Measurements from ENCODE around the gene AP3S2. TPM values are rescaled to one million over a fixed set of nuclear protein-coding genes. Genes with fewer than 3 reads are reported as not detected.

The AP3S2 gene
- total and polyA plus RNA-seq, 2 experiments from 2014 or later, result 9.4 to 93.3 TPM

DNA sequence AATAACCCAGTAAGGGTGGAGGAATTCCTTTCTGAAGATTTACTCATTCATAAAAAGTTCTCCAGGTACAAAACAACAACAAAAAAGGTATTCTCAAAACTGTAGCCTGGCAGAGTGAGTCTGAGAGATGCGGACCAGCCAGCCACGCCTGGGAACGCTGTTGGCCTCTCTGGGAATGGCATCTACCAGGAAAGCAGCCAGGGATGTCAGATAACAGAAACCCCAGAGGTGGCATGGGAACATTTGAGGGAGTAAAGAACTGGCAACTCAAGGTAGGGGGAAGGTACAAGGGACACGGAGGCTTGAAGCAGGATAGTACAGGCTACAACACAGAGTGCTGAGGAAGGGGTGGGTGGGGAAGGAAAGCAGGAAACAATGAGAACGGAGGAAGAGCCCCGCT lies 7.1 kb upstream of the AP3S2 start:
- Mint-ChIP-seq H3K27ac (no peak overlapping the region), H3K27me3 (ENCODE audit: insufficient read depth, low read depth, poor library complexity) (peaks cover 10% of the 10 kb centered on the region)
- H3K4me2 ChIP-seq, result no peak overlapping the region

DNA sequence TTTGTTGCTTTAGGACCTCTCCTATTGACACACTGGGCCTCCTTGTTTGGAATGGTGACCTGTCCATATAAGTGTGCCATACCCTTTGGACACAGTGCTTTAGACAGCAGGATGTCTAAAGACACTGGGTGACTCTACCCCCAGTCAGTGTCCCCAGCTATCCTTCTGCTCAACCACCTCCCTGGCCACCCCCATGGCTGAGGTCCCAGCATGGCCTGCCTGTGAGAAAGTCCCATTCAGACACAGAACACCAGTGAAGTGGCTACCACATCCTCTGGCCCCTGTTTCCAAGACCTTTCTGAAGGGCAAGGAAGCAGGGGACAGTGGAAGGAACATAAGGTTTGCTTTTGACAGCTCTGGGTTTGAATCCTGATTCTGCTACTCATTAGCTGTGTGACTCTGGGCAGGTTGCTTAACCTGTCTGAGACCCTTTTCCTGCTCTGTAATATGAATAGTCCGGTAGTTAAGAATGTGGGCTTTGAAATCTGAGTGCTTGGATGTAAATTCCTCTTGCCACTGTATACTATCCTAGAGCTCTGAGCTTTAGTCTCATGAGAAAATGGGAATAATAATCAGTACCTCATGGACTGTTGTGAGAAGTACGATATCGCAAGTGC lies 6.3 kb upstream of the AP3S2 start:
- TF ChIP-seq, protein P1, sequence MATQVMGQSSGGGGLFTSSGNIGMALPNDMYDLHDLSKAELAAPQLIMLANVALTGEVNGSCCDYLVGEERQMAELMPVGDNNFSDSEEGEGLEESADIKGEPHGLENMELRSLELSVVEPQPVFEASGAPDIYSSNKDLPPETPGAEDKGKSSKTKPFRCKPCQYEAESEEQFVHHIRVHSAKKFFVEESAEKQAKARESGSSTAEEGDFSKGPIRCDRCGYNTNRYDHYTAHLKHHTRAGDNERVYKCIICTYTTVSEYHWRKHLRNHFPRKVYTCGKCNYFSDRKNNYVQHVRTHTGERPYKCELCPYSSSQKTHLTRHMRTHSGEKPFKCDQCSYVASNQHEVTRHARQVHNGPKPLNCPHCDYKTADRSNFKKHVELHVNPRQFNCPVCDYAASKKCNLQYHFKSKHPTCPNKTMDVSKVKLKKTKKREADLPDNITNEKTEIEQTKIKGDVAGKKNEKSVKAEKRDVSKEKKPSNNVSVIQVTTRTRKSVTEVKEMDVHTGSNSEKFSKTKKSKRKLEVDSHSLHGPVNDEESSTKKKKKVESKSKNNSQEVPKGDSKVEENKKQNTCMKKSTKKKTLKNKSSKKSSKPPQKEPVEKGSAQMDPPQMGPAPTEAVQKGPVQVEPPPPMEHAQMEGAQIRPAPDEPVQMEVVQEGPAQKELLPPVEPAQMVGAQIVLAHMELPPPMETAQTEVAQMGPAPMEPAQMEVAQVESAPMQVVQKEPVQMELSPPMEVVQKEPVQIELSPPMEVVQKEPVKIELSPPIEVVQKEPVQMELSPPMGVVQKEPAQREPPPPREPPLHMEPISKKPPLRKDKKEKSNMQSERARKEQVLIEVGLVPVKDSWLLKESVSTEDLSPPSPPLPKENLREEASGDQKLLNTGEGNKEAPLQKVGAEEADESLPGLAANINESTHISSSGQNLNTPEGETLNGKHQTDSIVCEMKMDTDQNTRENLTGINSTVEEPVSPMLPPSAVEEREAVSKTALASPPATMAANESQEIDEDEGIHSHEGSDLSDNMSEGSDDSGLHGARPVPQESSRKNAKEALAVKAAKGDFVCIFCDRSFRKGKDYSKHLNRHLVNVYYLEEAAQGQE (IDR thresholded peaks at IDR 0.05; ENCODE audit: unreplicated experiment), result no peak
- TF ChIP-seq NANOG (IDR thresholded peaks at IDR 0.05; ENCODE audit: borderline replicate concordance), result no peak
- TF ChIP-seq JUNB (IDR thresholded peaks at IDR 0.05; ENCODE audit: unreplicated experiment), result no peak
- Histone ChIP-seq H3K79me2 (replicated peaks; ENCODE audit: insufficient read depth) (no peaks in the 10 kb centered on the region), H3K4me3 (no peak overlapping the region), H3K4me1 (ENCODE audit: insufficient read depth) (no peaks in the 10 kb centered on the region), H3F3A (replicated peaks; ENCODE audit: low read depth) (no peaks in the 10 kb centered on the region), H3K9me2 (ENCODE audit: insufficient read depth) (no peaks in the 10 kb centered on the region), H4K20me1 (replicated peaks; ENCODE audit: insufficient read depth) (no peaks in the 10 kb centered on the region), H3K36me3 (ENCODE audit: insufficient read depth) (no peaks in the 10 kb centered on the region), H3K27ac (ENCODE audit: low read depth) (no peak overlapping the region), H3K27me3 (ENCODE audit: insufficient read depth) (no peaks in the 10 kb centered on the region), H2AFZ (no peak overlapping the region), H3K4me2 (no peak overlapping the region)
- H3K4me3 Mint-ChIP-seq, result no peak overlapping the region
- no peak overlapping the region for H3K27ac Mint-ChIP-seq
- peaks cover 6% of the 10 kb centered on the region; the same call in 2 of the 3 replicates for H3K4me1 Mint-ChIP-seq
- peaks cover 9% of the 10 kb centered on the region for H3K27me3 Mint-ChIP-seq (ENCODE audit: insufficient read depth, low read depth, poor library complexity)
- no peak for DNase-seq (ENCODE audit: low spot score)
- no peaks in the 10 kb centered on the region for H3K9me3 Mint-ChIP-seq
- ATAC-seq, result no peak
- 0 out of 3 replicates have a peak, but pooled peaks cover 3% of the 10 kb centered on the region for H3K36me3 Mint-ChIP-seq (ENCODE audit: low read depth)

More for the DNA sequence above, 7.1 kb upstream of the AP3S2 start:
- Histone ChIP-seq H3K9me2 (ENCODE audit: insufficient read depth) (no peaks in the 10 kb centered on the region), H3K4me1 (ENCODE audit: insufficient read depth) (no peaks in the 10 kb centered on the region), H3K27ac (ENCODE audit: low read depth) (no peak overlapping the region), H3K79me2 (replicated peaks; ENCODE audit: insufficient read depth) (no peaks in the 10 kb centered on the region), H3K27me3 (ENCODE audit: insufficient read depth) (no peaks in the 10 kb centered on the region), H3K4me3 (no peak overlapping the region), H2AFZ (no peak overlapping the region), H4K20me1 (replicated peaks; ENCODE audit: insufficient read depth) (no peaks in the 10 kb centered on the region), H3F3A (replicated peaks; ENCODE audit: low read depth) (no peaks in the 10 kb centered on the region), H3K36me3 (ENCODE audit: insufficient read depth) (no peaks in the 10 kb centered on the region)
- H3K9me3 Mint-ChIP-seq, result no peaks in the 10 kb centered on the region
- no peak for DNase-seq (ENCODE audit: low spot score)
- H3K4me1 Mint-ChIP-seq, result peaks cover 6% of the 10 kb centered on the region; the same call in 2 of the 3 replicates
- peaks cover 3% of the 10 kb centered on the region; the same call in 1 of the 3 replicates for H3K36me3 Mint-ChIP-seq (ENCODE audit: low read depth)
- no peak overlapping the region for H3K4me3 Mint-ChIP-seq
- no peak for ATAC-seq
- TF ChIP-seq ZNF331 (CRISPR knock-in tag; IDR thresholded peaks at IDR 0.05; ENCODE audit: low read depth) (no peak), POLR2AphosphoS5 (IDR thresholded peaks at IDR 0.05; ENCODE audit: low read depth) (no peak), STAT1 (IDR thresholded peaks at IDR 0.05; ENCODE audit: unreplicated experiment) (no peak), EZH2 (IDR thresholded peaks at IDR 0.05; ENCODE audit: low read depth, unreplicated experiment) (no peak), NANOG (IDR thresholded peaks at IDR 0.05; ENCODE audit: borderline replicate concordance) (no peak), CREB1 (CRISPR knock-in tag; IDR thresholded peaks at IDR 0.05; ENCODE audit: low read depth) (no peak), EZH2phosphoT487 (IDR thresholded peaks at IDR 0.05; ENCODE audit: unreplicated experiment) (no peak)
- TF ChIP-seq, protein P2, sequence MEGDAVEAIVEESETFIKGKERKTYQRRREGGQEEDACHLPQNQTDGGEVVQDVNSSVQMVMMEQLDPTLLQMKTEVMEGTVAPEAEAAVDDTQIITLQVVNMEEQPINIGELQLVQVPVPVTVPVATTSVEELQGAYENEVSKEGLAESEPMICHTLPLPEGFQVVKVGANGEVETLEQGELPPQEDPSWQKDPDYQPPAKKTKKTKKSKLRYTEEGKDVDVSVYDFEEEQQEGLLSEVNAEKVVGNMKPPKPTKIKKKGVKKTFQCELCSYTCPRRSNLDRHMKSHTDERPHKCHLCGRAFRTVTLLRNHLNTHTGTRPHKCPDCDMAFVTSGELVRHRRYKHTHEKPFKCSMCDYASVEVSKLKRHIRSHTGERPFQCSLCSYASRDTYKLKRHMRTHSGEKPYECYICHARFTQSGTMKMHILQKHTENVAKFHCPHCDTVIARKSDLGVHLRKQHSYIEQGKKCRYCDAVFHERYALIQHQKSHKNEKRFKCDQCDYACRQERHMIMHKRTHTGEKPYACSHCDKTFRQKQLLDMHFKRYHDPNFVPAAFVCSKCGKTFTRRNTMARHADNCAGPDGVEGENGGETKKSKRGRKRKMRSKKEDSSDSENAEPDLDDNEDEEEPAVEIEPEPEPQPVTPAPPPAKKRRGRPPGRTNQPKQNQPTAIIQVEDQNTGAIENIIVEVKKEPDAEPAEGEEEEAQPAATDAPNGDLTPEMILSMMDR (conservative IDR thresholded peaks at IDR 0.05; ENCODE audit: low read depth in 2 of 2), result no peak

Data from GM23338 (cell line).